Measurements from ENCODE around the gene CFAP46.
"Not testable (repeated sequence)": the region's sequence is repeated elsewhere in the genome, so short reads cannot be mapped to it uniquely, and the experiment has no call there.

The CFAP46 gene

DNA sequence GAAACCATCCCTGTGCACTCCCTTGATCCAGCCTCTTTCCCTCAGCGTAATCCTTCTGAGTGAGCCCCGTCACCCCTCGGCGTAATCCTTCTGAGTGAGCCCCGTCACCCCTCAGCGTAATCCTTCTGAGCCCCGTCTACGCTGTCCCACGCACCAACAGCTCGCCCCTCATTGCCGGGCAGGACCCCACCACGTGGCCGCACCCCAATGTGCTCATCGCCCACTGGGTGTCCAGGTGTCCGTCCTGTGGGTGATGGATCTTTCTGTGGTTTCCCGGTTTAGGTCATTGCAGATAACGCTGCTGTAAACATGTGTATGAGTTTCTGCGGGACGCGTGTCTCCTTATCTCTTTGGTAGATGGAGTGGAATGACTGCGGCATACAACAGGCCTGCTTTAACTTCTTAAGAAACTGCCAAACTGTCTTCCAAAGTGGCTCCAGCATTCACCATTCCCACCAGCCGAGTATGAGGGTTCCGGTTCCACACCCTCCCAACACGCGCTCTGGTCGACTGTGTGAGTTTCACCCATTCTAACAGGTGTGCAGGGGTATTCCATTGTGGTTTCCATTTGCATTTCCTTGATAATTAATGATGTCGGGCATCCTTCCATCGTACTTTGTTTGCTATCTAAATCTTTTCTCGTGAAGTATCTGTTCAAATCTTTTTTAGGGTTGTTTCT lies 114.4 kb downstream of the CFAP46 start:
- no peak for DNase-seq (ENCODE audit: low read depth in 2 of 2)

GRCh38 chr10:132827423-132827789 lies 115.0 kb downstream of the CFAP46 start:
- no peak for DNase-seq (ENCODE audit: low read depth in 2 of 2)

DNA sequence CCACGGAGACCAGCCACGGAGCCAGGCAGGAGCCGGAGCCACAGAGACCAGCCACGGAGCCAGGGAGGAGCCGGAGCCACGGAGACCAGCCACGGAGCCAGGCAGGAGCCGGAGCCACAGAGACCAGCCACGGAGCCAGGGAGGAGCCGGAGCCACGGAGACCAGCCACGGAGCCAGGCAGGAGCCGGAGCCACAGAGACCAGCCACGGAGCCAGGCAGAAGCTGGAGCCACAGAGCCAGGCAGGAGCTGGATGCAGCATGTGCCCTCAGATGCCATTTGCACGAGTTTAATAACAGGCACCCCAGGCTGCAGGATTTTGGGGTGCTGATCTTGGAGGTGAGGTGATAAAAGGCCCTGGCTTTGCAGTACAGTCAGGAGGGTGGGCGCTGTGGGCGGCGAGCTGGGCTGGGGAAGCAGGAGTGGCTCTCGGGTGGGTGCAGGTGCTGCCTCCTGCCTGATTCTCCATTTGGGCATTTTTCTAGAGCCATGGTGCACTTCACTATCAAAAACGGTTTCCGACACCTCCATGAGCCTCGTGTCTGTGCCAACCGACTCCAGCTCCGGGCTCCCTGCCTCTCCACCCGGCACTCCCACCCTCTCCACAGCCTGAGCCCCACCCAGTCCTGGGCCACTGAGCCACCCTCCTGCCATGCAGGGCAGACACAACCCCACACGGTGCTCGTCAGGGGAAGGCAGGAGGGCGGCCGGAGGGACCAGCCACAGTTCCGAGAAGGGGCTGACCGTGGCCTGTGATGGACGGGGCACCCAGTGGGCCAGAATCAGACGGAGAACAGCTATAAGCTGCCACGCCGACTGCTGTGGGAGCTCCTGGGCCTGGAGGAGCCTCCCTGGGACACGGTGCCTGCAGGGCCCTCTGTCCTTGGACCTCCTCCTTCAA lies 115.6 kb downstream of the CFAP46 start:
- DNase-seq (ENCODE audit: low read depth in 2 of 2): no peak

DNA sequence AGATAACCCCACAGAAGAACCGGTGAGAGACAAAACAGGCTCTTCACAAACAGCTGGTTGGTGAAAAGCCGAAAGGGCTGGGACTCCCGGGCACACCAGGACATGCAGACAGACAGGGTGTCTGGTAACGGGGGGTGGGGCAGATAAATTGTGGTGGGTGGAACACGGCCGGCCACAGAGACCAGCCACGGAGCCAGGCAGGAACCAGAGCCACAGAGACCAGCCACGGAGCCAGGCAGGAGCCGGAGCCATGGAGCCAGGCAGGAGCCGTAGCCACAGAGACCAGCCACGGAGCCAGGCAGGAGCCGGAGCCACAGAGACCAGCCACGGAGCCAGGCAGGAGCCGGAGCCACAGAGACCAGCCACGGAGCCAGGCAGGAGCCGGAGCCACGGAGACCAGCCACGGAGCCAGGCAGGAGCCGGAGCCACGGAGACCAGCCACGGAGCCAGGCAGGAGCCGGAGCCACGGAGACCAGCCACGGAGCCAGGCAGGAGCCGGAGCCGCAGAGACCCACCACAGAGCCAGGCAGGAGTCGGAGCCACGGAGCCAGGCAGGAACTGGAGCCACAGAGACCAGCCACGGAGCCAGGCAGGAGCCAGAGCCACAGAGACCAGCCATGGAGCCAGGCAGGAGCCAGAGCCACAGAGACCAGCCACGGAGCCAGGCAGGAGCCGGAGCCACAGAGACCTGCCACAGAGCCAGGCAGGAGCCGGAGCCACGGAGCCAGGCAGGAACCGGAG lies 116.4 kb downstream of the CFAP46 start:
- DNase-seq (ENCODE audit: low read depth in 2 of 2): not testable (repeated sequence)

- no peak for DNase-seq (ENCODE audit: low read depth in 2 of 2)
Measured at GRCh38 chr10:132820056-132820455, 122.3 kb downstream of the CFAP46 start.

DNA sequence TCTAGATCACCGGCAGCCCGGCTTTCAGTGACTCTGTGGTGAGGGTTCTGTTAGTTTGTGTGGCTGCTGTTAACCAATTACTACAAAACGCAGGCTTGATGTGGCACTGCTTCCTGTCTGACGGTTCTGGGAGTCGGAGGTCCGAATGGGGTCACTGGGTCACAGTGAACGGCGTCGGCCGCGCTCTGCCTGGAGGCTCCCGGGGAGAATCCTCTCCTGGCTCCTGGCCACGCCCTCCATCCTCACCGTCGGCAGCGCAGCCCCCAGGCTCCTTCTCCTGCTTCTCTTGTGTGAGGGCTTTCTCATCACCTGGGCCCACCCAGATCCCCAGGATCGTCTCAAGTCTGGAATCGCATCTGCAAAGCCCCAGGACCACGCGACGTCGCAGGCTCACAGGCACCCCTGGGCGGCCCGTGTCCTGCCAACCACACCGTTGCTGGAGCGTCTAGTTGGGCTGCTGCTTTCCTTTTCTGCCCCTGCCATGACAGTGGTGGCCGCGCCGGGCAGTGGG lies 124.6 kb downstream of the CFAP46 start:
- DNase-seq (ENCODE audit: low read depth in 2 of 2): no peak

GRCh38 chr10:132816718-132817117 lies 125.7 kb downstream of the CFAP46 start:
- DNase-seq (ENCODE audit: low read depth in 2 of 2): no peak

DNA sequence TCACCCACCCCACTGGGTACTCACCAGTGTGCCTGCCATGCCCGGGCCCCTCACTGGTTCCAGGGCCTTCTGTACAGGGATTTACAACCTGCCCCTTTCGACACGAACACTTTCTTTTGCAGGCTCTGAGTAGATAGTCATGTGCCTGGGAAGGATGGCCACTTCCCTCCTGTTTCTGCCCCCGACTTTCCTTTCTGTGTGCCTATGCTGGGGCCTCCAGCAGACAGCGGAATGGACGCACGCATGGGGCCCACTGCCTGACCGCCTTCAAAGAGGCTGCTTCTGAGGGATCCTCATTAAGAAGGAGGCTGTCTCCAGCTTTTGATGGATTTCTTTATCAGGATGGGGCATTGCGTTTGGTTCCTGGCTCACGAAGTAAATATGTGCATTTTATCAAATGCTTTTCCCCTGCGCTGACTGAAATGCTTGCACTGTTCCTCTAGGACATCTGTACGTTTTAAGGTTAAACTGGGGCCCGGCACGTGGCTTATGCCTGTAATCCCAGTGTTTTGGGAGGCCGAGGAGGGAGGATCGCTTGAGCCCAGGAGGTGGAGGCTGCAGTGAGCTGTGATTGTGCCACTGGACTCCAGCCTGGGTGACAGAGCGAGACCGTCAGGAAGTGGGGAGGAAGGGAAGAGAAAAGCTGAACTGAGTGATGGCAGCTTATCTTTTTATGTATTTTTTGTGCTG lies 127.1 kb downstream of the CFAP46 start:
- no peak for DNase-seq (ENCODE audit: low read depth in 2 of 2)

DNA sequence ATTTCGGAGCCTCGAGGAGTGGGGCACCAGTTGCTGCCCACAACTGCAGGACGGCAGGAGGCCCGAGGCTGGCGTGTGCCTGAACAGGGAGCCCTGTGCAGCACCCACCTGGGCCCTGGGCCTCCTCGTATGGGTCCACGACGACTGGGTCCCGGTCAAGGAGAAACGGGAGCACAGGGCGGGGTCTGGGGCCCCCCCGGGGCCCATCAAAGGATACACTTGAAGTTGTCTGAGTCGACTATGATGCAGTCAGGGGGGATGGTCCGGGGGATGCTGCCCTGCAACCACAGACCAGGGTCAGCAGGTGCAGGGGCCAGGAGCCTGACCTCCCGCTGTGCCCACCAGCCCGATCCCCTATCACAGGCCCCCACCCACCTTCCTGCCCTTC lies 127.9 kb downstream of the CFAP46 start:
- no peak for DNase-seq (ENCODE audit: low read depth in 2 of 2)

- no peak for DNase-seq (ENCODE audit: low read depth in 2 of 2)
Measured at GRCh38 chr10:132813560-132814468, 128.6 kb downstream of the CFAP46 start.

DNA sequence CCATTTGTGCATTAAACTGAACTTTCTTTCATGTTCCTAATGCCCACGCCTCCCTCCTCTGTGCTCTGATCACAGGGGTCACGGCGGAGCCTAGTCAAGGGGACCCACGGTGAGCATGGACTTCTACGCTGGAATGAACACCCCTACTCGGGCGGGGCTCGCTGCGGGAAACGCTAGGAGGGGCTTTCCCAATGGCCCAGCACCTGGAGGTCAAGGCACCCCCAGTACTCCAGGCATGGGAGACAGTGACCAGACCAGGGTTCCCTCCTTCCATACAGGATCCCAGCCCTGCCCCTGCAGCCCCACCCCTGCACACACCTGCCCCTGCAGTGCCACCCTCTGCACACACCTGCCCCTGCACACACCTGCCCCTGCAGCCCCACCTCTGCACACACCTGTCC lies 129.4 kb downstream of the CFAP46 start:
- DNase-seq (ENCODE audit: low read depth in 2 of 2): no peak

- DNase-seq (ENCODE audit: low read depth in 2 of 2): no peak
Measured at GRCh38 chr10:132812520-132812919, 129.8 kb downstream of the CFAP46 start.

DNA sequence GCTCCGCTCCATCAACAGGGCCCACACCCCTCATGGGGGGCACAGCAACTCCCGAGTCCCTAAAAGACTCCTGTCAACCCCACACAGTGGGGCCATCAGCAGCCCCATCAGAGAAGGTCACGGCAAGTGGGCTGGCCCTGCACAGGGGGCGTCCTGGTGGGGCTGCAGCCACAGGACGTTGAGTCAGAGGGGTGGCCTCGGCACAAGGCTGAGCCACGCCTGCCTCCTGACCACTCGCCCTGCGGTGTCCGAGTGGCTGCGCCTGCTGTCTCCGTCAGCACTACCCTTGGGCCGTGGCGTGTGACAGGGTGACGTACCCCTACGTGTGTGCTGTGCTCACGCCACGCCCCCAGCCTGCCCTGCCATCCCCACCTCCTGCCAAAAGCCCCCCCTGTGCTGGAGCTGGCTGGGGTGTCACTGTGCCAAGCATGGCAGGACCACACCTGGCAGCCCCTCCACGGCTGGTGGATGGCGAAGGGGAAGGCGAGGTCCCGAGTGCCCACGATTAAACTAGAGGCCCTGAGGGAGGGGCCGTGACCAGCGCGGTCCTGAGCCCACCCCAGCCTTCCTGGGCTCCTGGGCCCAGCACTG lies 130.4 kb downstream of the CFAP46 start:
- DNase-seq (ENCODE audit: low read depth in 2 of 2): no peak

- no peak for DNase-seq (ENCODE audit: low read depth in 2 of 2)
Measured at GRCh38 chr10:132810807-132811700, 131.3 kb downstream of the CFAP46 start.

DNA sequence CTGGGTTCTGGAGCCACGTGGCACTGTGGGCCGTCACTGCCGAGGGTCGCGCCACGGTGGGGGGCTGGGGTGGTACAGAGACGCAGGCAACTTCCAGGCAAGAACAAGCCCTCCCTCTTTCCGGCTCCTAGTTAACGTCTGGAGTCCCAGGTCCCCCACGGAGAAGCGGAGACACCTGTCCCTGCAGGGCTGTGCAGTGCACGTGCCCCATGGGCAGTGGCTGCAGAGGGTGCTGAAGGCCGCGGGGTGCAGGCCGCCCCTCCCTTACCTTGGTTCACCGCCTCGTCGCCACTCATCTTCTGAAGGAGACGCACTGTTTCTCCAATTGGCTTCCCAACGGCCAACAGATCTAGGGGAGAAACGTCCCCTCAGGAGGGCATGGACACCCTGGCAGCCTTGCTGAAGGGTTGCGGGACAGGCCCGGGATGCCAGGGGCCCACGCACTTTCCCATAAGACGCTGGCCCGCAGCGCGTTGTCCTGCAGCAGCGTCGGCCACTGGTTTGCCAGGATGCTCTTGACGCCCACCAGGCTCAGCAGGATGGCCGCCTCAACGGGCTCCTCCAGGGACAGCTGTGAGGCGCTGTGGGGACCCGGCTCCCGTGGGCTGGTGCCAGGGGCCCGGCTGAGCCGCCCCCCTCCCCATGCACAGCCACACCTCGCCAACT lies 132.1 kb downstream of the CFAP46 start:
- DNase-seq (ENCODE audit: low read depth in 2 of 2): no peak

DNA sequence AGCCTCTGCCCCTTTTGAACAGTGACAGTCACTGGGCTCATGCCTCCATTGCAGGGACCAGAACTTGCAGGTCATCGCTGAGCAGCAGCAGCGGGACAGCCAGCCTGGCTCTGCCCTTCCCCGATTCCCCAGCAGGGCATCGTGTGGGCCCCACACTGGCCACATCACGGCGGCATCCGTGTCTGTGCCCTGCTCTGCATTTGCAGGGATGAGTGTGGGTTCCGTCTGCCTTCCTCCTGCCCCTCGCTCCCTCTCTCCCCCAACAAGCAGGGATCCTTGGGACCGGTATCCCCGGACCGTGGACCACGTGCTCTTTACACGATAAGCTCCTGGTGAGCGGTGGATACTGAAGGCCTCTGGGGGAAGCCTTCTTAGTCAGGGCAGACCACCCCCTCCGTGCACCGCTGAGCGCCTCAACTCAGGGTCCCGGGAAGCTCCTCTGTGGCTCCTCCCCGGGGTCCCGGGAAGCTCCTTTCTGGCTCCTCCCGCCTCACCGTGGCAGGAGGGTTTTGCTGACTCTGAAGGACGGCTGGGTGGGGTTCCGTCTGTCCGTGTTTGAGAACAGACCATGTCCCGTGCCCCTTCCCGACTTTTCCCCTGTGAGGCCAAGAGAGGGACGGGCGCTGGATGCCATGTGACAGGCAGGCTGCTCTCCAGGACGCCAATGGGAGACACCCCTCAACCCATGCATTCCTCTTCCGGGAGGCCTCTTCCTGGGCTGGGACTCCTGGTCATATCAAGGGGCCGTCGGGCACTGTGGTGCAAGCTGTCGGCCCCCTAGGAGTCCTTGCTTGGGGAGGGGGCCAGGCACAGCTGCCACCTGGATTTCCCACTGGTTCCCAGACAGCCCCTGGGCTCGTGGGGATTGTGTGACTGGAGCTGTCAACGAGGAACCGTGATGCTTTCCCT lies 132.9 kb downstream of the CFAP46 start:
- no peak for DNase-seq (ENCODE audit: low read depth in 2 of 2)

- DNase-seq (ENCODE audit: low read depth in 2 of 2): no peak
Measured at GRCh38 chr10:132808383-132809231, 133.8 kb downstream of the CFAP46 start.

Data from stimulated activated CD4-positive, alpha-beta T cell treated with anti-CD3 and anti-CD28 coated beads, Interleukin-1b, Interleukin-23, amount 100 ng/mL, for 4 hours (primary cell).